Neuronal stem cell (in vitro differentiated cells): ENCODE data around the gene RBAK.

Source experiments
- DNase-seq: peaks from one replicate; pipeline ENCODE4 v3.0.0-alpha.2; 2013; ENCODE audit warnings: low spot score
- H2AFZ ChIP-seq: one replicate; pipeline ENCODE4 v1.6.1; 2013; ENCODE audit warnings: mild to moderate bottlenecking, low read length, inconsistent platforms
- H2AK5ac ChIP-seq: 2 replicates; pipeline ENCODE4 v1.6.1; 2013; ENCODE audit warnings: low read depth, mild to moderate bottlenecking, inconsistent platforms, low read length, moderate library complexity, mixed read lengths
- H2BK120ac ChIP-seq: 2 replicates; pipeline ENCODE4 v1.6.1; 2013; ENCODE audit warnings: low read depth, mild to moderate bottlenecking, inconsistent platforms, low read length, moderate library complexity, mixed read lengths
- H2BK12ac ChIP-seq: one replicate; pipeline ENCODE4 v1.6.1; 2013; ENCODE audit warnings: low read length, inconsistent platforms
- H2BK15ac ChIP-seq: 2 replicates; pipeline ENCODE4 v1.6.1; 2013; ENCODE audit warnings: mild to moderate bottlenecking, low read length, inconsistent platforms, mixed read lengths
- H2BK5ac ChIP-seq: one replicate; pipeline ENCODE4 v1.6.1; 2013; ENCODE audit warnings: inconsistent platforms, mild to moderate bottlenecking, low read length, moderate library complexity
- H3K14ac ChIP-seq: one replicate; pipeline ENCODE4 v1.6.1; 2013; ENCODE audit warnings: low read length, inconsistent platforms
- H3K18ac ChIP-seq: 2 replicates; pipeline ENCODE4 v1.6.1; 2013; ENCODE audit warnings: low read length, inconsistent platforms
- H3K23ac ChIP-seq: 2 replicates; pipeline ENCODE4 v1.6.1; 2013; ENCODE audit warnings: low read depth, mild to moderate bottlenecking, mixed read lengths, low read length, inconsistent platforms; ENCODE audit not compliant: poor library complexity
- H3K27ac ChIP-seq: replicated peaks from 3 replicates; pipeline ENCODE4 v1.5.1; 2013; ENCODE audit warnings: low read length, inconsistent platforms
- H3K27me3 ChIP-seq, 3 experiments: 2 replicates each; pipeline ENCODE4 v1.6.1; 2013; ENCODE audit warnings: low read length in 3 of 3, mild to moderate bottlenecking in 2 of 3, inconsistent platforms in 1 of 3, low read depth in 1 of 3, mixed read lengths in 1 of 3, moderate library complexity in 1 of 3; ENCODE audit not compliant: control insufficient read depth in 3 of 3, insufficient read depth in 3 of 3
- H3K36me3 ChIP-seq, 2 donors: replicated peaks in 1 of 2; 2 replicates each; pipeline ENCODE4 v1.6.1; 2013; ENCODE audit warnings: low read length in 2 of 2; ENCODE audit not compliant: control insufficient read depth in 2 of 2, insufficient read depth in 2 of 2
- H3K4ac ChIP-seq: 2 replicates; pipeline ENCODE4 v1.6.1; 2013; ENCODE audit warnings: inconsistent platforms, mild to moderate bottlenecking, low read length, moderate library complexity
- H3K4me1 ChIP-seq, 2 donors: 1 replicate in 1 of 2; 2 replicates in 1 of 2; pipeline ENCODE4 v1.6.1; 2013; ENCODE audit warnings: low read length in 2 of 2, low read depth in 1 of 2; ENCODE audit not compliant: control insufficient read depth in 2 of 2, insufficient read depth in 1 of 2
- H3K4me2 ChIP-seq: one replicate; pipeline ENCODE4 v1.6.1; 2013; ENCODE audit warnings: mild to moderate bottlenecking, low read length, inconsistent platforms; ENCODE audit not compliant: insufficient read depth, poor library complexity, severe bottlenecking
- H3K4me3 ChIP-seq, 2 donors: 2 replicates each; pipeline ENCODE4 v1.5.1; 2013; ENCODE audit warnings: low read length in 2 of 2, mild to moderate bottlenecking in 2 of 2, inconsistent platforms in 1 of 2, moderate library complexity in 1 of 2
- H3K79me1 ChIP-seq: one replicate; pipeline ENCODE4 v1.6.1; 2013; ENCODE audit warnings: low read depth, mild to moderate bottlenecking, inconsistent platforms, low read length, moderate library complexity
- H3K9ac ChIP-seq: one replicate; pipeline ENCODE4 v1.6.1; 2013; ENCODE audit warnings: mild to moderate bottlenecking, low read depth, low read length, inconsistent platforms; ENCODE audit not compliant: poor library complexity
- H3K9me3 ChIP-seq, 2 donors: replicated peaks in 1 of 2; 2 replicates each; pipeline versions ENCODE3 to v1.6.1; 2013; ENCODE audit warnings: low read length in 2 of 2, mild to moderate bottlenecking in 2 of 2, inconsistent platforms in 1 of 2, low read depth in 1 of 2, mixed read lengths in 1 of 2, moderate library complexity in 1 of 2; ENCODE audit not compliant: control insufficient read depth in 2 of 2, insufficient read depth in 1 of 2
- H4K8ac ChIP-seq: one replicate; pipeline ENCODE4 v1.6.1; 2013; ENCODE audit warnings: low read depth, mild to moderate bottlenecking, inconsistent platforms, low read length, moderate library complexity
- H4K91ac ChIP-seq: one replicate; pipeline ENCODE4 v1.6.1; 2013; ENCODE audit warnings: low read length, low read depth, mild to moderate bottlenecking, inconsistent platforms; ENCODE audit not compliant: poor library complexity
- WGBS, 2 donors: extraction: QIAGEN DNeasy Blood & Tissue Kit; methylation state at CpG; one replicate each; pipeline ENCODE4 v1.1.7; 2013; ENCODE audit warnings: missing lambda C conversion rate in 2 of 2, mixed read lengths in 1 of 2; ENCODE audit not compliant: insufficient read length in 2 of 2, insufficient replicate concordance in 1 of 2; ENCODE audit errors: extremely low coverage in 2 of 2; 5-methylcytosine and 5-hydroxymethylcytosine counted together

Gene RBAK

GRCh38 chr7:4999369-4999950, 46.2 kb upstream of the RBAK start:
- Histone ChIP-seq H3K14ac (no peak overlapping the region), H3K36me3 (peaks cover 26 to 61% of the 10 kb centered on the region in 2 donors), H3K4me3 (no peak overlapping the region), H2BK15ac (no peak overlapping the region), H2AFZ (no peak overlapping the region), H3K23ac (no peak overlapping the region), H3K27me3 (peaks cover 0 to 2% (median 0%) of the 10 kb centered on the region in 3 experiments), H3K9me3 (no peaks in the 10 kb centered on the region), H2AK5ac (no peak overlapping the region), H3K4me1 (no peaks in the 10 kb centered on the region), H3K18ac (no peak overlapping the region), H2BK5ac (no peak overlapping the region), H4K91ac (no peak overlapping the region), H4K8ac (no peak overlapping the region), H2BK120ac (no peak overlapping the region), H3K4me2 (no peak overlapping the region), H3K4ac (no peak overlapping the region), H3K27ac (no peak overlapping the region), H3K79me1 (no peaks in the 10 kb centered on the region), H2BK12ac (no peak overlapping the region), H3K9ac (no peak overlapping the region)
- no CpG with 5 or more reads among the region's 5 CpGs for WGBS, 2 donors
- no peak for DNase-seq

- no peak overlapping the region for H2AK5ac ChIP-seq
- no peak overlapping the region for H3K18ac ChIP-seq
- H3K4me2 ChIP-seq: no peak overlapping the region
- no peak overlapping the region for H2BK12ac ChIP-seq
- DNase-seq: no peak
- H3K9me3 ChIP-seq: no peaks in the 10 kb centered on the region
- no peak overlapping the region for H4K8ac ChIP-seq
- no peak overlapping the region for H2AFZ ChIP-seq
- peaks cover 0 to 2% (median 0%) of the 10 kb centered on the region in 3 experiments for H3K27me3 ChIP-seq
- peaks cover 22 to 58% of the 10 kb centered on the region in 2 donors for H3K36me3 ChIP-seq
- no peak overlapping the region for H3K27ac ChIP-seq
- H2BK120ac ChIP-seq: no peak overlapping the region
- no peak overlapping the region for H2BK15ac ChIP-seq
- H3K4ac ChIP-seq: no peak overlapping the region
- no peak overlapping the region for H3K14ac ChIP-seq
- no peaks in the 10 kb centered on the region for H3K4me1 ChIP-seq
- H3K79me1 ChIP-seq: no peaks in the 10 kb centered on the region
- no peak overlapping the region for H4K91ac ChIP-seq
- no CpG with 5 or more reads among the region's 4 CpGs for WGBS, 2 donors
- no peak overlapping the region for H2BK5ac ChIP-seq
- H3K4me3 ChIP-seq: no peak overlapping the region
- H3K23ac ChIP-seq: no peak overlapping the region
- no peak overlapping the region for H3K9ac ChIP-seq
Observed at GRCh38 chr7:5001003-5001402, 44.7 kb upstream of the RBAK start.

GRCh38 chr7:5001911-5002310, 43.7 kb upstream of the RBAK start:
- H2AK5ac ChIP-seq: no peak overlapping the region
- no peak overlapping the region for H3K23ac ChIP-seq
- H3K9ac ChIP-seq: no peak overlapping the region
- no peak overlapping the region for H2BK12ac ChIP-seq
- no peaks in the 10 kb centered on the region for H3K9me3 ChIP-seq
- no peak overlapping the region for H3K18ac ChIP-seq
- peaks cover 15 to 49% of the 10 kb centered on the region in 2 donors for H3K36me3 ChIP-seq
- no peak overlapping the region for H3K4ac ChIP-seq
- H3K27me3 ChIP-seq: peaks cover 0 to 2% (median 0%) of the 10 kb centered on the region in 3 experiments
- no CpG with 5 or more reads among the region's 5 CpGs for WGBS, 2 donors
- H2BK5ac ChIP-seq: no peak overlapping the region
- H3K27ac ChIP-seq: no peak overlapping the region
- no peak for DNase-seq
- no peak overlapping the region for H4K8ac ChIP-seq
- no peaks in the 10 kb centered on the region for H3K4me1 ChIP-seq
- no peak overlapping the region for H2BK120ac ChIP-seq
- H4K91ac ChIP-seq: no peak overlapping the region
- H3K4me2 ChIP-seq: no peak overlapping the region
- no peak overlapping the region for H2BK15ac ChIP-seq
- H2AFZ ChIP-seq: no peak overlapping the region
- H3K14ac ChIP-seq: no peak overlapping the region
- H3K79me1 ChIP-seq: no peaks in the 10 kb centered on the region
- no peak overlapping the region for H3K4me3 ChIP-seq

- Histone ChIP-seq H3K23ac (no peak overlapping the region), H3K79me1 (no peaks in the 10 kb centered on the region), H3K4me1 (no peaks in the 10 kb centered on the region), H3K14ac (no peak overlapping the region), H3K4ac (no peak overlapping the region), H2BK120ac (no peak overlapping the region), H2BK5ac (no peak overlapping the region), H2AK5ac (no peak overlapping the region), H3K4me2 (no peak overlapping the region), H2BK12ac (no peak overlapping the region), H3K4me3 (no peak overlapping the region), H4K8ac (no peak overlapping the region), H3K9ac (no peak overlapping the region), H3K36me3 (peaks cover 4 to 36% of the 10 kb centered on the region in 2 donors), H3K9me3 (no peaks in the 10 kb centered on the region), H3K27ac (no peak overlapping the region), H3K18ac (no peak overlapping the region), H3K27me3 (no peaks in the 10 kb centered on the region), H2AFZ (no peak overlapping the region), H4K91ac (no peak overlapping the region), H2BK15ac (no peak overlapping the region)
- no peak for DNase-seq
- no CpG with 5 or more reads among the region's 1 CpG for WGBS, 2 donors
Observed at GRCh38 chr7:5005066-5005465, 40.6 kb upstream of the RBAK start.
